Measurements from ENCODE around the gene TUBA4A. TPM values are rescaled to one million over a fixed set of nuclear protein-coding genes. Genes with fewer than 3 reads are reported as not detected.

TUBA4A gene
- total RNA-seq, result 1 to 10 TPM; 2.1 to 3.0 TPM

DNA sequence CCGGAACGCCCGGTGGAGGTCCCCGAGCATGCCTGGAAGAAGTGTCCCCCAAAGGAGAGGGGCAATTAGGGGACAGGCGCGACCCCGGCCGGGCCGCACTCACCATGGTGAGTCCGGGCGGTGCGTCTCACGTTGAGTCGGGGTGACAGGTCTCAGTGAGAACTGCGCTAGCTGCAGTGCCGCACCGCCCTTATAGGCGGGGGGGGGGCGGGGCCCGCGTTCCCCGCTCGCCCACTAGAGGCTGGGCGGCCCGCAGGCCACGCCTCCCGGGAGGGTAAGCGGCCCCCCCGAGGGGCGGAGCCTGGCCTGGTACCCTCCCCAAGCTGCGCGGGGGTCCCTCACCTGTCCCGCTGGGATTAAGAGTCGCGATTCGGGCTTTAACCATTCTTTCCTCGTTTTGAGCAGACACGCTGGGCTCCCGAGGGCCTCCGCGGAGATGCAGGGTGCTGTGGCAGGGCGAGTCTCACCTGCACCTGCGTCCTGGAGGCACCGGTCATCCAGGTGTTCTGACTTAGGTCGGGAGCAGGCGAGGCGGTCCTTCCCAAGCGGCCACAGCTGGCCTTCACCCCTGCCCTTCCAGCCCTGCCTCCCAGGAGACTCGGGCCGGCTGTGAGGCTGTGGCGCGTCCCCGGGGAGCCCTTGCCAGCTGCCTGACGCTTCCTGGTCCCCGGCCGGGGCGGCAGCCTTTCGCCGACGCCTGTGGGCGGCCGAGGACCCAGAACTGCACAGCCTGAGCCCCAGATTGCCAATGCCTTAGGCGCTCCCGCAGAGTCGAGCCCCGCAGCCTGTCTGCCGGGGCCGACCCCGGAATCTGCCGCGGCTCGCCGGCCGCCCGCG, at the start of gene TUBA4A:
Gene TUBA4A (minus strand): TSS at position 166 of the 837 bp plus-strand sequence. CDS start 60 bp downstream, at position 106.

DNA sequence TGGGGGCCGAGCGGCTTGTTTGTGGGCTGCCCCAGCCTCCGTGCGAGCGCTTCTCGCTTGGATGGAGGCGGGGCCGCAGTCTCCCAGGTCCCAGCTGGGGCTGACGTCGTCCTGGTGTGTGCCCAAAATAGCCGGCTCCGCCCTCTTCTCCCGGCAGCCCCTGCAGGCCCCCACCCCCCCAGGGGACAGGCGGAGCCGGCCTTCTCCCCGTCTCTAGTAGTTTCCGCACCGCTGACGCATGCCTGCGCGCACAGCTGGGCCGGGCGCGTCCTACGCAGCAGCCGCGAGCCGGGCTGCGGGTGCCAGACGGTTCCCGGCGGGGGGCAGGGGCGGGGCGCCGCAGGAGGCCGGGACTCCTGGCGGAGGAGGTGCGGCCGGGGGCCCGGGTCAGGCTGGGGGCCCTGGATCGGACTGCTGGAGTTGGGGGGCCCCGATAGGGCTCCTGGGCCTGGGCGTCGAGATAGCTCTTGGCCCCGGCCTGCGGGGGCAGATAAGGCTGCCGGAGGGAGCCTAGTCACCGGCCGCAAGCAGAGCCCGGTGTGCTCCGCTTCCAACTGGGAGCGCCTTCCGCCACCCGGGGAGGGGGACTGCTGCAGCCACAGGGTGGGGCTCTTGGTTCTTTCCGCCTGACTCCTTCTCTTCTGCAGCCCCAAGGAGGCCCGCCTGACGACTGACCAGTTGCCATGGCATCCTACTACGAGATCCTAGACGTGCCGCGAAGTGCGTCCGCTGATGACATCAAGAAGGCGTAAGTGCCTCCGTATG, 25.6 kb upstream of the TUBA4A start, which contains the start of gene DNAJB2:
Gene DNAJB2 (plus strand): TSS at position 216 of the 765 bp plus-strand sequence. CDS start 468 bp downstream, at position 684.

DNA sequence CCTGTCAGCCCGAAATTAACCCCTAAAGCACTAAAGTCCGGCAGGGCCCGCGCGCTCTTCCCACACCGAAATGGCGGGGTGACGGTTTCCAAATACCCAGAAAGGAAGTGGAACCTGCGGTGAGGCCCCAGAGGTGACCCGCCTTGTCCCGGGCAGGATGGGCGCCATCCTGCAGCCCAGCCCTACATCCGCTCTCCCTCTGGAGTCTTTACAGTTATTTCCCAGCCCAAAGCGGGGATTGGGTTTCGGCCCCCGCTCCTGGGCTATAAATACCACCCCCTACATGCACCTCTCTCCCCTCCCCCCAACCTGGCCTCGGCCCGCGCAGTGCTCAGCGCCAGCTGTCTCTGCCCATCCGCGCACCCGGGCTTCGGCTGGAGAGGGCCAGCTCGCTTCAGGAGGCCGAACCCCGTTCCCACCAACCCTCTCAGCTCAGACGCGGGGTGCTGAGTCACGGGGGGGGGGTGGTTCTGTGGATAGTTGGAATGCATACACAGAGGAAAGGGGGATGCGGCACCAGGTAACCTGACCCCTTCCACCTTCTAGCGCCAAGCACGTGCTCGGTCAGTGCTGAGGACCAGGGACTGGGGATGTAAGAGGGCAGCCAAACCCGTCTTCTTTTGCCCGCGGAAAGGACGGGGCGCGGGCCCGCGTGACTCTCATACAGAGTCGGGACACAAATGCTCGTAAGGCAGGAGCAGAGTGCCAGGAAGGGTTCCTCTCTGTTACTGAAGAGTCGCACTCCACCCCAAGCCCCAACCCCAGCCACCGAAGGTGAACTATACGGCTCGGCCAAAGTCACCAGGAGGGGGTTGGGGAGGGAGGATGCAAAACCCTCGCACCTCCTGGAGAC, 592 bp downstream of the TUBA4A start, which contains the start of gene TUBA4B:
Gene TUBA4B (plus strand): TSS at position 344 of the 853 bp plus-strand sequence. CDS start 165 bp downstream, at position 509.

DNA sequence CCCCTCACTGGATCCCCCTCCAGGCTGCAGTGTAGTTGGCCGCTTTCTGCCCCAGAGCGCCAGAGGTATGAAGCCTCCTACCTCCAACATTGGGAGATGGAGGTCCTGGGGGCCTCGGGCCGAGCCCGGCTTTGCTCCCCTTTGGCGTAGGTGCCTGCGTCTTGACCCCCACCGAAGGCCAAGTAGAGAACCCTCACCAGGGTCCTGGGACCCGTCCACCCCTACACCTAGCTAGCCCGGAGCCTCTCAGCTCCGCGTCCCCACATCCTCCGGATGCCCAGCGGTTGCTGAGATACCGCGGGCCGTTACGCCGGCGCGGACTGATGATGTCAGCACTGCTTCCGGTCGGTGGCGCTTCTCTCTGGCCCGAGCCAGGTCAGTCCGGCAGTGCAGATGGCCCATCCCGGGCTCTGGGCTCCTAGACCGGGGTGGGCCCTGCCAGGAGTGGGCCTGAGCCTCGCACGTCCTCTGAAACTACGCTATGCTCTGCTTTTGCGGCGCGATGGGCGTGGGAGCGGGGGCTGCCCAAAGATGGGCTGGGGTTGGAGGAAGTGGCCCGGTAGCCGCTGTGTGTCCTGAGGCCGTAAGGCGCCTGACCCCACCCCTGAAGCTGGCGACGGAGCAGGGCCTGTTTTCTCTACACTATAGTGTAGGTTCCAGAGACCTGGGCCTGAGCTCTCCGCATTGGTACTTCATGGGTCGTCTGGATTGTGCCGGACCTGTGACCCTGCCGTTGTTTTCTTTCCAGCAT, 8.4 kb downstream of the TUBA4A start, which contains the start of the genes GLB1L and STK16:
Gene GLB1L (minus strand): TSS at position 297 of the 751 bp plus-strand sequence. CDS start 1,871 bp downstream, outside the sequence.
Gene STK16 (plus strand): TSS at position 332 of the 751 bp plus-strand sequence. CDS start 521 bp downstream, outside the sequence.

DNA sequence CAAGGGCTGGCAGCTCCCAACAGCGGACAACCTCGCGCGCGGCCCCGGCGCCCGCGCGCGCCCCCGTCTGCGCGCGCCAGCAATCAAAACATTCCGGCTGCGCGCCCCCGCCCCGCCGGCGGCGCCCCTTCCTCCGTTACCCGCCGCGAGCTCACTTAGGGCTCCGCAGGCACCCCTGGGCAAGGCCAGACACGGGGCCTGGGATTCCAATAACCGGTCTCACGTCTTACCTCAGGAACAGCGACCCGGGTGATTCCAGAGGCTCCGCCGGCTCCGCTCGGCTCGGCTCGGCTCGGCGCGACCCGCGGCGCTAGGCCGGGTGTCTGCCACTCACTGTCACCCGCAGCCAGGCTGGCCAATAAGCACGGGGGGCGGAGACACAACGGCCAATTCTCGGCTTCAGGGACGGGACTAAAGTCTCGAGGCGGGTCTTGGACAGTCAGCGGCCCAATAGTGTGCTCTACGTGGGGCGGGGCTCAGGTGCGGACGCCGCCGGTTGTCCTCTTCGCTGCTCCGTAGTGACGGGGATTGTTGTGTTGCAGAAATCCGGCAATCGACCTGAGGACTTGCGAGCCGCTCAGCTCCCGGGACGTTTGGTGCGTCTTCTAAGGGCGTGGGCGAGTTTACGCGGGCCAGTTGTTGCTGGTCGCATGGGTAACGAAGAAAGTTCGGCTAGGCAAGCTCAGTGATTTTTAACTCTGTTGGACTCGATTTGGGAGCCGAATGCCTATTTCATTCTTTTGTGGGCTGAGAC, 24.2 kb downstream of the TUBA4A start, which contains the start of the genes ANKZF1 and ATG9A:
Gene ANKZF1 (plus strand): TSS at position 502 of the 754 bp plus-strand sequence. CDS start 452 bp downstream, outside the sequence.
Gene ATG9A (minus strand): TSS at position 332 of the 754 bp plus-strand sequence. CDS start 1,612 bp downstream, outside the sequence.

DNA sequence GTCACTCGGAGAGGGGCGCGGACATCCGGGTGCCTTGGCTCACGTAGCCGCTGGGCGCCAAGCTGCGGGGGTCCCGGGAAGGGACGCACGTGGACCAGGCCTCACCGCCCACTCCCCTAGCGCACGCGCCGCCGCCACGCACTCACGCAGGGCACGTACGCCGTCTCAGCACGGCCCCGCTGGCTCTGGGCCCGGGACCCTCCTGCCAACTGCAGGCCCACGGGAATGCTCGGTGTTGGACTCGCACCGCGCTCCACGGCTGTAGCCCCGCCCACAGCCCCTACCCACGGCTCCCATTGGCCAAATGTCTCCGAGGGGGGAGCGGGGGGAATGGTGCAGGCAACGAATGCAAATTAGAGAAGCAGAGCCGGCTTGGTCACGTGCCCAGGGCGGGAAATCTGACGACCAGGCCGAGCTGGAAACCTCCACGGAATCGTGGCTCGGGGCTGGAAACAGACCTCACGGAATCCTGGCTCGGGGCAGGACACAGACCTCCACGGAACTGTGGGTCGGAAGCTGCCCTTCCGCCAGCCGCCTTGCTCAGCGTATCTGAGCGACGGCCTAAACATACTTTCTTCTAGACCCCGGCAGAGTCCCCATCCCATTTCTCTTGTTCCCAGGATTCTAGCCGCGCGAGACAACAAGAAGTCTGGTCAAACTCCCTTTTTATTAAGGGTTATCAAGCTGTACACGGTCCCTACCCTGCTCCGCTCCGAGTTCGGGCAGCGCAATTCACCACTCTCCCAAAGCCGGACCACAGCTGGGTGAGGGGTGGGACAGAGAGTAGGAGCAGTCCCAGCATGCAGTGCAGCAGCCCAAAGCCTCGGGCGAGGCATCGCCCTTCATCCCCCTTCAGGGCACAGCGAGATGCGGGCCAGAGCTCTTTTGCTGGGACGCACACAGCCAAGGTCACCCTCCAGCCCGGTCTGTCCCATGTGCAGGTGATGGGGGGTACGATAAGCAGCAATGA, 34.7 kb downstream of the TUBA4A start, which contains the start of gene ABCB6:
Gene ABCB6 (minus strand): TSS at position 227 of the 970 bp plus-strand sequence. CDS start 285 bp downstream, outside the sequence.

DNA sequence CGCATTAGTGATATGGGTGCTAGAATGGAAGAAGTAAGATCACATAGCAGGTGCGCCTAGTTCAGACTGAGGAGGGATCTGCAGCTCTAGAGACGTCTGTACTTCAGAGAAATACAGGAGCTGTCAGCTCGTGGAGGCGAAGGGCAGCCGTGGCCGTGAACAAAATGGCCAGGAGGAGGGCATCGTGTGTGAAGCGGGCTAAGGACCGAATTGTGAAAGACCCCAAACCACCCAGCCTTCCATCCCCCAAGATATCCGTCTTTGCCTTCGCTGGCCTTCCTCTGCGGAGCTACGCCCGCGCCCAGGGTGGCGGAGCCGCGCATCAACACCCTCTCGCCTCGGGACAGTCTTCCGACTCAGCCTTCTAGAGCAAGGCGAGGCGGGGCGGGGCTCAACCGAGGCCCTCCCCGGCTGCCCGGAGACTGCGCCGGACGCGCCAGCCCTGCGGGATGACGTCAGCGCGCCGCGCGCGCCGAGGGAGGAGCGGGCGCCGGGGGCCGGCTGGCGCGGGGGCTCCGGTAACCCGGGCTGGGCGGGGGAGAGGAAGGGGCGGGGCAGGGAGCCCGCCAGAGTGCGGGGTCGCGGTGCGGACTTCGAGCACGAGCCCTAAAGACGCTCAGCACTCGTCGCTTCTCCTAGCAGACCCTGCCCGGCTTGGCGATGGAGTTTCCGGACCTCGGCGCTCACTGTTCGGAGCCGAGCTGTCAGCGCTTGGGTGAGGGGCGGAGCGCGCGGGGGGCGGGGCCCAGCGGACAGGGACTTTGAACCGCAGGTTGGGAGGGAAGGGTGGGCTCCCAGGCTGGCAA, 47.2 kb downstream of the TUBA4A start, which contains the start of gene ZFAND2B:
Gene ZFAND2B (plus strand): TSS at position 455 of the 806 bp plus-strand sequence. CDS start 206 bp downstream, at position 661.

Small RNAs within 50 kb of the gene (small RNA-seq; reads per million reads assigned to genes)
- 0 to 0.13 reads per million in 2 donors for gene MIR153-1

Other genes with a start within 250 kb of the TUBA4A start
- under 1 TPM in 1 of 2 donors, not detected in 1; 0.34 TPM for gene CFAP65, start 212.4 kb downstream of the TUBA4A start, total RNA-seq
- under 1 TPM in 1 of 2 donors, not detected in 1; 0.34 TPM for gene IHH, start 193.0 kb downstream of the TUBA4A start, total RNA-seq
- gene NHEJ1, start 93.1 kb downstream of the TUBA4A start, total RNA-seq, result 10 to 100 TPM; 26.8 to 29.6 TPM
- gene SLC23A3, start 83.9 kb downstream of the TUBA4A start, total RNA-seq, result 1 to 10 TPM in 1 of 2 donors, under 1 TPM in 1; 1.00 to 1.4 TPM
- gene CNPPD1, start 77.0 kb downstream of the TUBA4A start, total RNA-seq, result 10 to 100 TPM; 26.6 to 27.9 TPM
- gene RETREG2, start 75.6 kb downstream of the TUBA4A start, total RNA-seq, result 10 to 100 TPM; 64.6 to 99.8 TPM
- gene ZFAND2B, start 47.1 kb downstream of the TUBA4A start, total RNA-seq, result 10 to 100 TPM; 13.7 to 24.8 TPM
- gene ABCB6, start 35.0 kb downstream of the TUBA4A start, total RNA-seq, result 10 to 100 TPM; 44.7 to 90.9 TPM
- gene ATG9A, start 24.3 kb downstream of the TUBA4A start, total RNA-seq, result 10 to 100 TPM; 54.7 to 63.6 TPM
- gene ANKZF1, start 24.1 kb downstream of the TUBA4A start, total RNA-seq, result 10 to 100 TPM; 12.7 to 22.0 TPM
- 10 to 100 TPM; 16.0 to 16.2 TPM for gene GLB1L, start 8.5 kb downstream of the TUBA4A start, total RNA-seq
- 10 to 100 TPM; 23.3 to 36.5 TPM for gene STK16, start 8.4 kb downstream of the TUBA4A start, total RNA-seq
- gene TUBA4B, start 675 bp downstream of the TUBA4A start, total RNA-seq, result not detected
- gene DNAJB2, start 25.4 kb upstream of the TUBA4A start, total RNA-seq, result 10 to 100 TPM; 25.3 to 37.9 TPM
- 1 to 10 TPM in 1 of 2 donors, under 1 TPM in 1; 0.33 to 1.0 TPM for gene PTPRN, start 55.5 kb upstream of the TUBA4A start, total RNA-seq
- not detected for gene RESP18, start 78.8 kb upstream of the TUBA4A start, total RNA-seq
- 10 to 100 TPM; 70.2 to 72.6 TPM for gene DNPEP, start 134.0 kb upstream of the TUBA4A start, total RNA-seq
- gene DES, start 164.5 kb upstream of the TUBA4A start, total RNA-seq, result not detected
- under 1 TPM; under 0.01 to 0.33 TPM for gene SPEG, start 180.9 kb upstream of the TUBA4A start, total RNA-seq
- gene GMPPA, start 245.0 kb upstream of the TUBA4A start, total RNA-seq, result 10 to 100 TPM; 36.8 to 58.3 TPM

All from melanocyte of skin (primary cell).